ENCODE measurements around the gene FEM1A. TPM values are rescaled to one million over a fixed set of nuclear protein-coding genes. Genes with fewer than 3 reads are reported as not detected.
"Not testable (repeated sequence)": the region's sequence is repeated elsewhere in the genome, so short reads cannot be mapped to it uniquely, and the experiment has no call there.

The FEM1A gene
- total and polyA plus RNA-seq, 2 donors (not counting 1 experiment from before 2014, with no cell fraction given) = 5.8 to 18.7 TPM

DNA sequence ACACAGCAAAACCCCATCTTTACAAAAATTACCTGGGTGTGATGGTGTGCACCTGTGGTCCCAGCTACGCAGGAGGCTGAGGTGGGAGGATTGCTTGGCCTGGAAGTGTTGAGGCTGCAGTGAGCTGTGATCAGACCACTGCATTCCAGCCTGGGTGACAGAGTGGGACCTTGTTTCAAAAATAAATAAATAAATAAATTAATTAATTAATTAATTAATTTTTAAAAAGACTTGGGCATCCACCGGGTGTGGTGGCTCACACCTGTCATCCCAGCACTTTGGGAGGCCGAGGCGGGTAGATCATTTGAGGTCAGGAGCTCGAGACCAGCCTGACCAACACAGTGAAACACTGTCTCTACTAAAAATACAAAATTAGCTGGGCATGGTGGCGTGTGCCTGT, 13.6 kb downstream of the FEM1A start:
- H3K4me3 ChIP-seq (ENCODE audit: control extremely low read depth in 1 of 5, extremely low read depth in 1 of 5, insufficient read depth in 1 of 5, low read depth in 2 of 5, low read length in 4 of 5); intact Hi-C loops (cut with micrococcal nuclease); H3K9me3 ChIP-seq (ENCODE audit: control extremely low read depth in 1 of 3, control insufficient read depth in 2 of 3, insufficient read depth in 1 of 3, low read length in 2 of 3); H3K36me3 ChIP-seq (replicated peaks in 1 of 2; ENCODE audit: control extremely low read depth in 1 of 2, control insufficient read depth in 1 of 2, extremely low read depth in 1 of 2, insufficient read depth in 2 of 2, low read length in 1 of 2); DNase-seq; H3K4me2 ChIP-seq (replicated peaks; ENCODE audit: low read depth, low read length, poor library complexity, severe bottlenecking); ATAC-seq (ENCODE audit: low read depth); H4K20me1 ChIP-seq (ENCODE audit: control insufficient read depth, insufficient read depth, low read length, poor library complexity, severe bottlenecking); H2AFZ ChIP-seq (ENCODE audit: insufficient read depth, low read depth, low read length, poor library complexity, severe bottlenecking); H3K27me3 Mint-ChIP-seq; H3K27me3 ChIP-seq (replicated peaks in 1 of 4; ENCODE audit: control extremely low read depth in 1 of 4, control insufficient read depth in 3 of 4, insufficient read depth in 4 of 4, low read length in 3 of 4); H3K9me3 Mint-ChIP-seq (ENCODE audit: insufficient read depth); H3K9ac ChIP-seq (ENCODE audit: low read length); H3K27ac Mint-ChIP-seq; H3K4me3 Mint-ChIP-seq; H3K27ac ChIP-seq (ENCODE audit: low read length in 2 of 2): not testable (repeated sequence)
- H3K4me1 Mint-ChIP-seq = peaks cover 19% of the 10 kb centered on the region
- Histone ChIP-seq H3K4me1 (ENCODE audit: control insufficient read depth in 2 of 2, insufficient read depth in 2 of 2, low read length in 2 of 2) (peaks cover 4 to 14% of the 10 kb centered on the region in 2 donors), H3K79me2 (ENCODE audit: control insufficient read depth, insufficient read depth, low read length) (peaks cover 11% of the 10 kb centered on the region)
- CTCF ChIA-PET = interaction anchor here (0.5 to 16.3 kb wide), 8 partner anchors 14 to 226 kb away, joined by 3 to 612 read pairs (median 8); partner anchors contain the start of gene FEM1A
- POLR2A ChIA-PET = interaction anchor here (0.6 kb wide), 1 partner anchor 48 kb away, joined by 3 read pairs; no protein-coding TSS in a partner anchor
- no CpG with 5 or more reads among the region's 6 CpGs for WGBS (ENCODE audit: insufficient coverage)

- ATAC-seq (ENCODE audit: low read depth) = no peak
- DNase-seq = no peak
- Histone ChIP-seq H3K36me3 (replicated peaks in 1 of 2; ENCODE audit: control extremely low read depth in 1 of 2, control insufficient read depth in 1 of 2, extremely low read depth in 1 of 2, insufficient read depth in 2 of 2, low read length in 1 of 2) (no peaks in the 10 kb centered on the region), H3K9ac (ENCODE audit: low read length) (no peak overlapping the region), H3K4me1 (ENCODE audit: control insufficient read depth in 2 of 2, insufficient read depth in 2 of 2, low read length in 2 of 2) (peaks cover 6 to 16% of the 10 kb centered on the region in 2 donors), H2AFZ (ENCODE audit: insufficient read depth, low read depth, low read length, poor library complexity, severe bottlenecking) (no peak overlapping the region), H3K4me3 (ENCODE audit: control extremely low read depth in 1 of 5, extremely low read depth in 1 of 5, insufficient read depth in 1 of 5, low read depth in 2 of 5, low read length in 4 of 5) (no peak overlapping the region), H3K4me2 (replicated peaks; ENCODE audit: low read depth, low read length, poor library complexity, severe bottlenecking) (no peak overlapping the region), H3K79me2 (ENCODE audit: control insufficient read depth, insufficient read depth, low read length) (peaks cover under 1% of the 10 kb centered on the region), H3K9me3 (ENCODE audit: control extremely low read depth in 1 of 3, control insufficient read depth in 2 of 3, insufficient read depth in 1 of 3, low read length in 2 of 3) (peaks cover 0 to under 1% (median 0%) of the 10 kb centered on the region in 3 donors), H3K27me3 (replicated peaks in 1 of 4; ENCODE audit: control extremely low read depth in 1 of 4, control insufficient read depth in 3 of 4, insufficient read depth in 4 of 4, low read length in 3 of 4) (no peaks in the 10 kb centered on the region), H4K20me1 (ENCODE audit: control insufficient read depth, insufficient read depth, low read length, poor library complexity, severe bottlenecking) (no peaks in the 10 kb centered on the region), H3K27ac (ENCODE audit: low read length in 2 of 2) (no peak overlapping the region)
- POLR2A ChIA-PET = interaction anchor here (0.6 kb wide), 1 partner anchor 164 kb away, joined by 9 read pairs; no protein-coding TSS in a partner anchor
- WGBS (ENCODE audit: insufficient coverage) = 96% methylated on average over 3 of the region's 6 CpGs
- no peak overlapping the region for H3K4me3 Mint-ChIP-seq
- no peaks in the 10 kb centered on the region for H3K27me3 Mint-ChIP-seq
- CTCF ChIA-PET = interaction anchor here (1.2 to 16.3 kb wide), 5 partner anchors 11 to 225 kb away, joined by 3 to 612 read pairs (median 113); partner anchors contain the start of gene FEM1A
- TF ChIP-seq CTCF (IDR thresholded peaks at IDR 0.05) = no peak
- TF ChIP-seq EZH2 (IDR thresholded peaks at IDR 0.05; ENCODE audit: borderline replicate concordance, insufficient read depth, low read depth, low read length, poor library complexity, severe bottlenecking) = no peak
- H3K27ac Mint-ChIP-seq = no peak overlapping the region
- no peaks in the 10 kb centered on the region for H3K9me3 Mint-ChIP-seq (ENCODE audit: insufficient read depth)
- intact Hi-C loops (cut with micrococcal nuclease) = no loop called here
- H3K4me1 Mint-ChIP-seq = peaks cover 23% of the 10 kb centered on the region
Observed at GRCh38 chr19:4806384-4806783, 14.8 kb downstream of the FEM1A start.
